ACC112 (cell line): Measurements from ENCODE around the gene LRP1.

Experiments
- H2AFZ ChIP-seq: fragments of 200-600 bp; sonication (generic); one replicate; pipeline ENCODE4 v1.6.0; 2017; ENCODE audit warnings: antibody characterized with exemption, low read length; ENCODE audit not compliant: unreplicated experiment
- H3K27ac ChIP-seq: fragments of 200-600 bp; sonication (generic); 2 replicates; pipeline ENCODE4 v1.5.1; 2014; ENCODE audit warnings: low read depth, mild to moderate bottlenecking, antibody characterized with exemption, low read length, moderate library complexity
- H3K27me3 ChIP-seq: fragments of 200-600 bp; sonication (generic); 2 replicates; pipeline ENCODE4 v1.6.1; 2014; ENCODE audit warnings: mild to moderate bottlenecking, antibody characterized with exemption, low read length, moderate library complexity, mixed read lengths; ENCODE audit not compliant: insufficient read depth
- H3K36me3 ChIP-seq: fragments of 200-600 bp; sonication (generic); 2 replicates; pipeline ENCODE4 v1.6.1; 2016; ENCODE audit warnings: mild to moderate bottlenecking, antibody characterized with exemption, low read length, moderate library complexity, mixed read lengths; ENCODE audit not compliant: insufficient read depth
- H3K4me1 ChIP-seq: fragments of 200-600 bp; sonication (generic); one replicate; pipeline ENCODE4 v1.6.1; 2016; ENCODE audit warnings: low read length, mixed read lengths; ENCODE audit not compliant: insufficient read depth, unreplicated experiment, control insufficient read depth
- H3K4me3 ChIP-seq: fragments of 200-600 bp; sonication (generic); 2 replicates; pipeline ENCODE4 v1.5.1; 2014; ENCODE audit warnings: mild to moderate bottlenecking, low read depth, low read length
- H3K79me2 ChIP-seq: fragments of 200-600 bp; sonication (generic); one replicate; pipeline ENCODE4 v1.6.0; 2016; ENCODE audit warnings: low read length; ENCODE audit not compliant: control insufficient read depth, unreplicated experiment, insufficient read depth

LRP1 gene

GRCh38 chr12:57248934-57249742, 120.9 kb downstream of the LRP1 start:
- Histone ChIP-seq H3K36me3 (no peaks in the 10 kb centered on the region), H3K79me2 (no peaks in the 10 kb centered on the region), H3K4me3 (no peak overlapping the region), H3K27me3 (no peaks in the 10 kb centered on the region), H2AFZ (no peak overlapping the region), H3K4me1 (peaks cover 4% of the 10 kb centered on the region), H3K27ac (no peak overlapping the region)

- H3K79me2 ChIP-seq = no peaks in the 10 kb centered on the region
- no peak overlapping the region for H3K4me3 ChIP-seq
- no peak overlapping the region for H2AFZ ChIP-seq
- no peaks in the 10 kb centered on the region for H3K27me3 ChIP-seq
- H3K36me3 ChIP-seq = no peaks in the 10 kb centered on the region
- H3K27ac ChIP-seq = no peak overlapping the region
- peaks cover 4% of the 10 kb centered on the region for H3K4me1 ChIP-seq
Measured at GRCh38 chr12:57250541-57250940, 122.3 kb downstream of the LRP1 start.

- H3K36me3 ChIP-seq = peaks cover 4% of the 10 kb centered on the region; the same call in 1 of the 2 replicates
- peaks cover 4% of the 10 kb centered on the region for H3K4me1 ChIP-seq
- H3K27ac ChIP-seq = no peak within 1 kb of the TSS
- no peaks in the 10 kb centered on the region for H3K27me3 ChIP-seq
- no peak within 1 kb of the TSS for H2AFZ ChIP-seq
- H3K4me3 ChIP-seq = no peak within 1 kb of the TSS
- no peaks in the 10 kb centered on the region for H3K79me2 ChIP-seq
Measured at GRCh38 chr12:57250956-57251355, 122.7 kb downstream of the LRP1 start, which contains the start of gene STAC3. Gene STAC3 (minus strand): TSS chr12:57251187. CDS start chr12:57249636, 1,551 bp downstream.

GRCh38 chr12:57254506-57255280, 126.4 kb downstream of the LRP1 start:
- H3K27ac ChIP-seq = no peak overlapping the region
- H3K27me3 ChIP-seq = no peaks in the 10 kb centered on the region
- H3K79me2 ChIP-seq = no peaks in the 10 kb centered on the region
- H3K36me3 ChIP-seq = peaks cover 19% of the 10 kb centered on the region; the same call in 1 of the 2 replicates
- H2AFZ ChIP-seq = no peak overlapping the region
- H3K4me3 ChIP-seq = no peak overlapping the region
- no peaks in the 10 kb centered on the region for H3K4me1 ChIP-seq

- Histone ChIP-seq H2AFZ (no peak overlapping the region), H3K27me3 (no peaks in the 10 kb centered on the region), H3K27ac (no peak overlapping the region), H3K4me1 (no peaks in the 10 kb centered on the region), H3K79me2 (no peaks in the 10 kb centered on the region), H3K4me3 (no peak overlapping the region), H3K36me3 (peaks cover 19% of the 10 kb centered on the region; the same call in 1 of the 2 replicates)
Measured at GRCh38 chr12:57255916-57256315, 127.6 kb downstream of the LRP1 start.

GRCh38 chr12:57258977-57259970, 131.0 kb downstream of the LRP1 start:
- no peaks in the 10 kb centered on the region for H3K79me2 ChIP-seq
- H2AFZ ChIP-seq = no peak overlapping the region
- H3K4me1 ChIP-seq = no peaks in the 10 kb centered on the region
- H3K27ac ChIP-seq = no peak overlapping the region
- H3K4me3 ChIP-seq = no peak overlapping the region
- peaks cover 19% of the 10 kb centered on the region; the same call in 1 of the 2 replicates for H3K36me3 ChIP-seq
- no peaks in the 10 kb centered on the region for H3K27me3 ChIP-seq

GRCh38 chr12:57260366-57260765, 132.1 kb downstream of the LRP1 start:
- Histone ChIP-seq H3K27ac (no peak overlapping the region), H3K36me3 (peaks cover 19% of the 10 kb centered on the region; the same call in 1 of the 2 replicates), H3K4me1 (no peaks in the 10 kb centered on the region), H2AFZ (no peak overlapping the region), H3K4me3 (no peak overlapping the region), H3K27me3 (no peaks in the 10 kb centered on the region), H3K79me2 (no peaks in the 10 kb centered on the region)

GRCh38 chr12:57261428-57261865, 133.2 kb downstream of the LRP1 start:
- Histone ChIP-seq H3K36me3 (peaks cover 14% of the 10 kb centered on the region; the same call in 1 of the 2 replicates), H3K27ac (no peak overlapping the region), H3K4me1 (no peaks in the 10 kb centered on the region)

GRCh38 chr12:57262126-57262822, 134.0 kb downstream of the LRP1 start:
- Histone ChIP-seq H3K79me2 (no peaks in the 10 kb centered on the region), H3K27ac (no peak overlapping the region), H3K4me1 (no peaks in the 10 kb centered on the region), H3K36me3 (peaks cover 14% of the 10 kb centered on the region; the same call in 1 of the 2 replicates), H3K27me3 (no peaks in the 10 kb centered on the region), H3K4me3 (no peak overlapping the region), H2AFZ (no peak overlapping the region)

More at GRCh38 chr12:57261428-57261865, 133.2 kb downstream of the LRP1 start:
- no peaks in the 10 kb centered on the region for H3K27me3 ChIP-seq
- no peak overlapping the region for H3K4me3 ChIP-seq
- no peak overlapping the region for H2AFZ ChIP-seq
- H3K79me2 ChIP-seq = no peaks in the 10 kb centered on the region
